NOMO-1 (cell line): Measurements from ENCODE around the gene NEO1.
"Not testable (repeated sequence)": the region's sequence is repeated elsewhere in the genome, so short reads cannot be mapped to it uniquely, and the experiment has no call there.

ENCODE experiments used
- DNase-seq, 2 experiments: peaks; one replicate each; lab custom pipeline; 2025; ENCODE audit not compliant: unreplicated experiment in 2 of 2; lab: John Stamatoyannopoulos, UW

NEO1 gene

GRCh38 chr15:73183071-73183470 lies 130.8 kb downstream of the NEO1 start:
- DNase-seq, result no peak

- no peak for DNase-seq
These were observed 137.9 kb downstream of the NEO1 start for GRCh38 chr15:73190189-73190601.

- no peak for DNase-seq
These were observed 142.9 kb downstream of the NEO1 start for GRCh38 chr15:73195166-73195565.

GRCh38 chr15:73196113-73196512 lies 143.8 kb downstream of the NEO1 start:
- no peak for DNase-seq

GRCh38 chr15:73200339-73200738 lies 148.1 kb downstream of the NEO1 start:
- DNase-seq, result no peak

GRCh38 chr15:73210630-73211029 lies 158.4 kb downstream of the NEO1 start:
- DNase-seq, result no peak

GRCh38 chr15:73212424-73212823 lies 160.2 kb downstream of the NEO1 start:
- DNase-seq, result no peak

- DNase-seq, result not testable (repeated sequence)
These were observed 169.2 kb downstream of the NEO1 start for GRCh38 chr15:73221450-73221849.

GRCh38 chr15:73225358-73226015 lies 173.2 kb downstream of the NEO1 start:
- DNase-seq, result no peak

GRCh38 chr15:73226093-73226814 lies 174.0 kb downstream of the NEO1 start:
- no peak for DNase-seq

- no peak for DNase-seq
These were observed 175.3 kb downstream of the NEO1 start for GRCh38 chr15:73227433-73228056.

- no peak for DNase-seq
These were observed 175.9 kb downstream of the NEO1 start for GRCh38 chr15:73228128-73228646.

- no peak for DNase-seq
These were observed 179.6 kb downstream of the NEO1 start for GRCh38 chr15:73231661-73232419.

GRCh38 chr15:73232776-73233175 lies 180.5 kb downstream of the NEO1 start:
- no peak for DNase-seq

GRCh38 chr15:73233623-73234022 lies 181.4 kb downstream of the NEO1 start:
- DNase-seq, result no peak

- DNase-seq, result no peak
These were observed 185.6 kb downstream of the NEO1 start for GRCh38 chr15:73237910-73238309.

GRCh38 chr15:73239564-73240215 lies 187.4 kb downstream of the NEO1 start:
- no peak for DNase-seq

- peak; percentile 39 to 49 for DNase-seq
These were observed 188.7 kb downstream of the NEO1 start for GRCh38 chr15:73240866-73241499.

GRCh38 chr15:73244333-73244732 lies 192.1 kb downstream of the NEO1 start:
- peak in 1 of 2 experiments; percentile 8 for DNase-seq

GRCh38 chr15:73246439-73246838 lies 194.2 kb downstream of the NEO1 start:
- DNase-seq, result no peak
